ENCODE results near the gene HMGCLL1.

HMGCLL1 gene

GRCh38 chr6:55531496-55531895 is 47.5 kb downstream of the HMGCLL1 start:
- DNase-seq (ENCODE audit: low spot score) = no peak

- DNase-seq (ENCODE audit: low spot score) = no peak
Observed at GRCh38 chr6:55530931-55531330, 48.1 kb downstream of the HMGCLL1 start.

GRCh38 chr6:55528624-55529023 is 50.4 kb downstream of the HMGCLL1 start:
- DNase-seq (ENCODE audit: low spot score) = no peak

GRCh38 chr6:55524441-55524840 is 54.6 kb downstream of the HMGCLL1 start:
- no peak for DNase-seq (ENCODE audit: low spot score)

- no peak for DNase-seq (ENCODE audit: low spot score)
Observed at GRCh38 chr6:55518529-55519060, 60.4 kb downstream of the HMGCLL1 start.

- DNase-seq (ENCODE audit: low spot score) = no peak
Observed at GRCh38 chr6:55516736-55517135, 62.3 kb downstream of the HMGCLL1 start.

GRCh38 chr6:55512904-55513303 is 66.1 kb downstream of the HMGCLL1 start:
- no peak for DNase-seq (ENCODE audit: low spot score)

- DNase-seq (ENCODE audit: low spot score) = no peak
Observed at GRCh38 chr6:55511122-55511800, 67.7 kb downstream of the HMGCLL1 start.

- no peak for DNase-seq (ENCODE audit: low spot score)
Observed at GRCh38 chr6:55499591-55499990, 79.4 kb downstream of the HMGCLL1 start.

GRCh38 chr6:55497694-55498093 is 81.3 kb downstream of the HMGCLL1 start:
- no peak for DNase-seq (ENCODE audit: low spot score)

GRCh38 chr6:55496201-55496600 is 82.8 kb downstream of the HMGCLL1 start:
- DNase-seq (ENCODE audit: low spot score) = no peak

GRCh38 chr6:55495277-55495676 is 83.7 kb downstream of the HMGCLL1 start:
- DNase-seq (ENCODE audit: low spot score) = no peak

GRCh38 chr6:55494411-55494810 is 84.6 kb downstream of the HMGCLL1 start:
- DNase-seq (ENCODE audit: low spot score) = no peak

GRCh38 chr6:55492259-55492658 is 86.7 kb downstream of the HMGCLL1 start:
- no peak for DNase-seq (ENCODE audit: low spot score)

- DNase-seq (ENCODE audit: low spot score) = no peak
Observed at GRCh38 chr6:55490871-55491270, 88.1 kb downstream of the HMGCLL1 start.

GRCh38 chr6:55474382-55474781 is 104.6 kb downstream of the HMGCLL1 start:
- DNase-seq (ENCODE audit: low spot score) = no peak

GRCh38 chr6:55473722-55474121 is 105.3 kb downstream of the HMGCLL1 start:
- no peak for DNase-seq (ENCODE audit: low spot score)

- DNase-seq (ENCODE audit: low spot score) = no peak
Observed at GRCh38 chr6:55469951-55470366, 109.0 kb downstream of the HMGCLL1 start.

GRCh38 chr6:55456016-55456415 is 123.0 kb downstream of the HMGCLL1 start:
- DNase-seq (ENCODE audit: low spot score) = no peak

- DNase-seq (ENCODE audit: low spot score) = no peak
Observed at GRCh38 chr6:55450005-55450404, 129.0 kb downstream of the HMGCLL1 start.

- no peak for DNase-seq (ENCODE audit: low spot score)
Observed at GRCh38 chr6:55449225-55449624, 129.8 kb downstream of the HMGCLL1 start.

- DNase-seq (ENCODE audit: low spot score) = no peak
Observed at GRCh38 chr6:55448451-55448850, 130.5 kb downstream of the HMGCLL1 start.

GRCh38 chr6:55447891-55448290 is 131.1 kb downstream of the HMGCLL1 start:
- no peak for DNase-seq (ENCODE audit: low spot score)

- peak; percentile 56 for DNase-seq (ENCODE audit: low spot score)
Observed at GRCh38 chr6:55445648-55446204, 133.3 kb downstream of the HMGCLL1 start.
